ENCODE data around the gene CADM3. TPM values are rescaled to one million over a fixed set of nuclear protein-coding genes. Genes with fewer than 3 reads are reported as not detected.
A peak's percentile ranks its signal among the peaks of the same experiment; 100 is the strongest.

CADM3 gene
- total and polyA plus RNA-seq, 9 of the 15 experiments (the other 6 are each of a cell fraction or from before 2014, with no cell fraction given) = 0.04 TPM; not detected in 8

DNA sequence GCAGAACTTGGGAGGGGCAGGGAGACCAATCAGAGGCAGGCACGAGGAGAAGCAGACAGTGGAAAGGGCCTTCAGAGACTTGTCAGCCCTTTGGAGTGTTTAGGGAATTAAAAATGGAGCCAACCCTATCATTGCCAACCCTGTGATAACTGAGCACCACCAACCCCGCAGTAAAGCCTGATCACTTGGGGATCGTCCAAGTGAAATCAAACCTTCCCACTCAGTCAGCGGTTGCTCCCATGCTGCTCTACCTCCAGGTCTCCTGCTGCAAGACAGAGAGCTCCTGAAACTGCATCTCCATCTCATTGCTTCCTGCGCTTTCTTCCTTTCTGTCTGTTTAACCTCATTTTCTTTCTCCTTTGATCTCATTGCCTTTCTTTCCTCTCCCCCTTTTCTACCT is 28.5 kb downstream of the CADM3 start (continued):
- no peak for TF ChIP-seq SMAD4 (CRISPR knock-in tag; conservative IDR thresholded peaks at IDR 0.05)
- TF ChIP-seq, protein P1, sequence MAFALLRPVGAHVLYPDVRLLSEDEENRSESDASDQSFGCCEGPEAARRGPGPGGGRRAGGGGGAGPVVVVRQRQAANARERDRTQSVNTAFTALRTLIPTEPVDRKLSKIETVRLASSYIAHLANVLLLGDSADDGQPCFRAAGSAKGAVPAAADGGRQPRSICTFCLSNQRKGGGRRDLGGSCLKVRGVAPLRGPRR (CRISPR knock-in tag; IDR thresholded peaks at IDR 0.05) = no peak
- no peak for TF ChIP-seq ADNP (tag; IDR thresholded peaks at IDR 0.05)

DNA sequence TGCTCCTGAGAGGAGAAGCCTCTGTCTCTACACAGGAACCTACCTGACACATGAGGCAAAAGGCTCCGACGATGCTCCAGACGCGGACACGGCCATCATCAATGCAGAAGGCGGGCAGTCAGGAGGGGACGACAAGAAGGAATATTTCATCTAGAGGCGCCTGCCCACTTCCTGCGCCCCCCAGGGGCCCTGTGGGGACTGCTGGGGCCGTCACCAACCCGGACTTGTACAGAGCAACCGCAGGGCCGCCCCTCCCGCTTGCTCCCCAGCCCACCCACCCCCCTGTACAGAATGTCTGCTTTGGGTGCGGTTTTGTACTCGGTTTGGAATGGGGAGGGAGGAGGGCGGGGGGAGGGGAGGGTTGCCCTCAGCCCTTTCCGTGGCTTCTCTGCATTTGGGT is 29.4 kb downstream of the CADM3 start:
- POLR2A ChIA-PET = no interaction called here
- Histone ChIP-seq H3K27me3 (ENCODE audit: control insufficient read depth in 2 of 2, insufficient read depth in 2 of 2, low read length in 2 of 2) (peaks cover 0 to 14% of the 10 kb centered on the region in 2 experiments; a peak in 3 of 5 replicates), H3K4me1 (replicated peaks in 1 of 2; ENCODE audit: control insufficient read depth in 2 of 2, insufficient read depth in 2 of 2, low read length in 2 of 2) (peaks cover 23 to 32% of the 10 kb centered on the region in 2 experiments; a peak in 4 of 5 replicates), H2AFZ (ENCODE audit: low read depth, low read length) (no peak overlapping the region), H3K9me3 (replicated peaks; ENCODE audit: control insufficient read depth, insufficient read depth, low read depth, low read length) (no peaks in the 10 kb centered on the region), H4K20me1 (replicated peaks; ENCODE audit: control insufficient read depth, insufficient read depth, low read length) (no peaks in the 10 kb centered on the region), H3K36me3 (ENCODE audit: control insufficient read depth, insufficient read depth, low read length) (no peaks in the 10 kb centered on the region), H3K4me3 (no peak overlapping the region), H3K9ac (ENCODE audit: insufficient read depth in 1 of 2, low read depth in 2 of 2, low read length in 2 of 2) (no peak overlapping the region), H3K79me2 (ENCODE audit: control insufficient read depth, insufficient read depth, low read length) (no peaks in the 10 kb centered on the region), H3K27ac (ENCODE audit: extremely low read depth, low read depth, low read length) (no peak overlapping the region), H3K4me2 (ENCODE audit: insufficient read depth, low read length) (no peak overlapping the region), H3K9me1 (ENCODE audit: control insufficient read depth, insufficient read depth, low read length) (no peaks in the 10 kb centered on the region)
- DNase-seq (ENCODE audit: extremely low read depth in 1 of 4, low spot score in 3 of 4) (peak in 2 of 4 experiments; percentile 21 to 27), FAIRE-seq (no peak), ATAC-seq (no peak)
- WGBS (ENCODE audit: insufficient coverage, low coverage, missing lambda C conversion rate) = 1% methylated on average over 9 of the region's 18 CpGs
- no TSS peak for BruUV-seq (replicated peaks)
- TF ChIP-seq, protein P2, sequence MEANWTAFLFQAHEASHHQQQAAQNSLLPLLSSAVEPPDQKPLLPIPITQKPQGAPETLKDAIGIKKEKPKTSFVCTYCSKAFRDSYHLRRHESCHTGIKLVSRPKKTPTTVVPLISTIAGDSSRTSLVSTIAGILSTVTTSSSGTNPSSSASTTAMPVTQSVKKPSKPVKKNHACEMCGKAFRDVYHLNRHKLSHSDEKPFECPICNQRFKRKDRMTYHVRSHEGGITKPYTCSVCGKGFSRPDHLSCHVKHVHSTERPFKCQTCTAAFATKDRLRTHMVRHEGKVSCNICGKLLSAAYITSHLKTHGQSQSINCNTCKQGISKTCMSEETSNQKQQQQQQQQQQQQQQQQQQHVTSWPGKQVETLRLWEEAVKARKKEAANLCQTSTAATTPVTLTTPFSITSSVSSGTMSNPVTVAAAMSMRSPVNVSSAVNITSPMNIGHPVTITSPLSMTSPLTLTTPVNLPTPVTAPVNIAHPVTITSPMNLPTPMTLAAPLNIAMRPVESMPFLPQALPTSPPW (CRISPR knock-in tag; IDR thresholded peaks at IDR 0.05) = 0 out of 2 replicates have a peak, but pooled peaks have one; percentile 18
- no peak for TF ChIP-seq ZNF431 (CRISPR knock-in tag; IDR thresholded peaks at IDR 0.05)
- in situ Hi-C loops (cut with MboI) (no loop called here), intact Hi-C loops (cut with micrococcal nuclease) (no loop called here)
- CTCF ChIA-PET (ENCODE audit: low intra/inter-chr PET ratio) = no interaction called here
